GM19324 (cell line): Measurements from ENCODE around the gene FAM78B.

Experiments
- ATAC-seq: cut with Tn5 transposase; IDR thresholded peaks from one replicate; pipeline ENCODE4 v1.9.1; 2021; ENCODE audit warnings: mild to moderate bottlenecking, moderate library complexity; ENCODE audit not compliant: unreplicated experiment, low FRiP score

The FAM78B gene

DNA sequence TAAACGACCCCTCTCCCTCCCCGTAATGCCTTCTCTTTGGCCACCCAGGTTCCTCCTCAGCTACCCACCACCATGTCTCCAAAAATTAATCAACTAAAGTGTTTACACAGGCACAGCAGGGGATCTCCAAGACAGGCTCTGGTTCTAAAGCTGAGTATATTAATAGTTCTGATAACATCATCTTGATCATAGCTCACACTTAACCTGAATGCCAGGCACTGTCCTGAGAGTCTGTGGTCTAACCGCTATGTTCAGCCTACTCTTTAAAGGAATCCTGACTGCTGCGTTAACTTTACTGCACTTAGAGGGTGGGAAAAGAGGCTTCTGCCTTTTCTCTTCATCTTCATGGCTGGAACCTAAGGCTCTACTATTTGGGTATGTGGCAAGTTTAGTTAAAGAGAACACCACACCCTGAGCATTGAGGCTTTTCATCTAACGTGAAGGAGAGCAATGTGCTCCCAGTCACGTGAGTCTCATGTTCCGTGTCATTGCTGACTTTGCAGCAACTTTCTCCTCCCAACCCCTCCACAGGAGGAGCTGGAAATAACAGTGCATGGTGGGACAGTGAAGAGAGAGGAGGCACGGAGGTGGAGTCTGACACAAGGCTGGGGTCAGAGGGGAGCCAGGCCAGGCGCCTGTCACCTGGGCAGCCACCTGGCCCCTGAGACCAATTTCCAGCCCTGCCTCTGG lies 86.4 kb downstream of the FAM78B start:
- ATAC-seq, result no peak

GRCh38 chr1:166079276-166079675 lies 87.5 kb downstream of the FAM78B start:
- no peak for ATAC-seq

DNA sequence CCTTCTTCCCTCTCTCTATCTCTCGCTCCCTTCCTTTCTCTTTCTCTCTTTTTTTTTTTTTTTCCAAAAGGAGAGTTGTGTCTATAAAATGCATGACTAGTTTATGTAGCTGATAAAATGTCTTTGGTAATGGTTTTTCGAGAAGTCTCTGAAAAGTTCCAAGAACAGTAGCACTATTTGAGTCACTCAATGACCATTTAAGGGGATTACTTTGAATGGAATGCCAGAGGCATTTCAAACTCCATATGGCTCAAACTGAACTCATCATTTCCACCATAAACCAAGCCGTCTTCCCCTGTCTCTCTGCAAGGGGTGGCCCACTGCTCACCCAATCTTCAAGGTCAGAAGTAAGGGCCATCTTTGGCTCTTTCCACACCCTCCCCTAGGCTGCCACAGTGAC lies 93.3 kb downstream of the FAM78B start:
- no peak for ATAC-seq

DNA sequence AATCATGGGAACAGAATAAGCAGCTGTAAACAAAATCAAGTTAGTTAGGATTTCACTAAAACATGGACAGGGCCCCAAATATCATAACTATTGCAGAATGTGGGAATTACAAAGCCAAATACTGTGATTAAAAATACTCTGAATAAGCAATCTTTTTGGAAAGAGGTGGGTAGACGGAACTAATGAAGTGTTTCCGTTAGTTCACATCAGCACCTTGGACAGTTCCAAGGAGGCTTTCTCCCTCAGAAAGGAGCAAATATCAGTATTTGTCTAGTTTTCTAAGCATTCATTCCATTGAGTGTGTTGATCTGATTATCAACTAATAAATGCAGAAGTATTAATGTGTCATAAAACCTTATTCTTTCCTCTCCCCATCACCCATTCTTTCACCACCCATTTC lies 97.4 kb downstream of the FAM78B start:
- ATAC-seq, result no peak

- ATAC-seq, result no peak
Measured at GRCh38 chr1:166066107-166066506, 100.7 kb downstream of the FAM78B start.

DNA sequence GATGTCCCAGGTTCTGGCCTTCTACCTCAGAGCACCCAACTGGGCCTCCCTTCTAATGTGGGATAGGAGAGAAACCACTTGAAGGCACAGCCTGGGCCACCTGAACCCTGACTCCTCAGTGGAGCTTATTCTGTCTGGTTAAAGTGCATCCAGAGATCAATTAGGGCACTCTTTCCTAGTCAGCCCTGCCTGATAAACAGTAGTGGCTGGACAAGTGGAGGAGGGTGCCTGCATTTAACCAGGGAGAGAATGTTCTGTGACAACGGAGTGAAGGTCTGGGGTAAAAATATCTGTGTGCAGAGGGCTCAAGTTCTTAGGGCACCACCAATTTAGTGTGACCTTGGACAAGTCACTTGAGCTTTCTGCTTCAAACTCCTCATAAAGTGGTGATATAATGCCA lies 101.8 kb downstream of the FAM78B start:
- ATAC-seq, result no peak

- ATAC-seq, result no peak
Measured at GRCh38 chr1:166064313-166064926, 102.4 kb downstream of the FAM78B start.

DNA sequence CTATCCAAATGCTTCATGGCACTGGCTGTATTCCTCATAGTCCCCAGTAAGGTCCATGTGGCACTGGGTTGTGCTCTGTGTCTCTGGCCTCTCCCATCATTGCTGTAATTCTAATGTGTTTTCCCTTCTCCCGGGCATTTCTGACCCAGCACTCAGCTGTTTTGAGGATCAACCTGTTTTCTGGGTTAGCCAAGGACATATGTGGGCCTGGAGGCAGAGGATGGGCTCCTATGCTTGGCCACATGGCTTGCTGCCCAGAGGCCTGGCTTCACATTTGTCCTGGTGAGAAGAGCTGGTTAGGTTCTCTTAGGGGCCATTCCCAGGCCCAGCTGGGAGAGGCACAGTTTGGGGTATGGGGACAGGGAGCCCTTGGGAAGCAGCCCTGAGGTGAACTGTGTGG lies 103.1 kb downstream of the FAM78B start:
- no peak for ATAC-seq

DNA sequence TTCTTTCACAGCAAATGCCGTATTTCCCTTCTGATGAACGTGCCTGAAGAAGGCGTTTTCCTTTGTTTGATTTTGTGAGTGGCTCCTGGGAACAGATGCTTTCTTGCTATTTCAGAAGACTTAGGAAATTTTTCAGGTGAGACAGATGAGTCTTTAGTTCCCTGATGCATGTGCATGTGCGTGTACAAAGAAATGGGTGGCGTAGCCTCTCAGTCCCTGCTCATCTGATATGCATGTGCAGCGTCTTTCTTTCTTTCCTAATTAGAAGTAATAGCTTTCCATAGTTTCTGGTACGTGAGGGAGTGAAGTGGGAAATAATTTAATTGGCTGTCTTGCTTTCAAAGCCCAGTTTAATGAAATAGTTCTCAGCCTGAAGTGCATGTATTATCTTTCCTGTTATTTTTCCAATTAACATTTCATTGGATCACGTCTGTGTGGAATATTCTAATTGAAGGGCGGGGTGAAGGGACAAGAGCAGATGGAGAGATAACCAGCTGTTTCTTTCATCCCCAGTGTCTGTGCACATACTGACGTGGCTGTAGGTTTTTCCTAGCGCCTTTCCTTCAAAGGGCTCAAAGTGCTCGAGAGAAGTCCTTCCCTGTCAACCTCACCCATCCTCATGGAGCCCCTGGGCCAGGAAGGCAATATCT lies 104.3 kb downstream of the FAM78B start:
- ATAC-seq, result no peak

GRCh38 chr1:166057650-166058049 lies 109.2 kb downstream of the FAM78B start:
- no peak for ATAC-seq

- no peak for ATAC-seq
Measured at GRCh38 chr1:166053395-166053794, 113.4 kb downstream of the FAM78B start.

DNA sequence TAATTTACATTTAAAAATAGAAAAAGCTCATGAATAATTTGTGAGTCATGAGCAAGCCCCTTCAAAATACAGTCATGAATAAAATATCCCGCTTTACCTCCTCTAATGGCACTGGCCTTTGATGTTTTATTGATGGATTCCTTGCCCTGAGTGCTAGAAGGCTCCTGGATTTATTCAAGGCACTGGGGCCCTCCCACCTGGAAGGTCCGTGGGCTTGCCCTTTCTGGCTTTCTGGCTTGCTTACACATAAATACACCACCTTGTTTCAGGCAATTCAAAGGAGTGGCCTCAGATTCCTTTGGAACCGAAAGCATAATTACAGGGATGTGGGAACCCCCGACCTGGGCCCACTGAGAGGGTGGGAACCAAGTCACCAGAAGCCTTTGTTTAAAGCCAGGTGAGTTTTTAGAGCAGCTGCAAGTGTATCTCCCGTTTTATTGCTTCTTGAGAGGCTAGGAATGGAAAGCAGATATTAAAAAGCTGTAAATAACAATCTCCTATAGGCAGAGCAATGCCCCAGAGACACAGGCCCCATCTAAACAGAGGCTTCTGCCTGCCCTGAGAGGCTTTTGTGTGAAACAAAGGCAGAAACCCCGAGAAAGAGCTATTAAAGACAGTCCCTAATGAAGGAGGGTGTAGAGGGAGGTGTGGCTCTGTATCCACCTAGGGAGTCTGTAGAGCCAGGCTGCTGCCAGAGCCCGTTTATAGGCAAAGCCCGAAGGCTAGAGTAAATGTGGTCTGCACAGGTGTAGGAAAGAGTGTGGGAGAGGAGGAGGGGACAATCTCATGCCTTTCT lies 126.4 kb downstream of the FAM78B start:
- ATAC-seq, result no peak

- ATAC-seq, result no peak
Measured at GRCh38 chr1:166039436-166040201, 127.2 kb downstream of the FAM78B start.

DNA sequence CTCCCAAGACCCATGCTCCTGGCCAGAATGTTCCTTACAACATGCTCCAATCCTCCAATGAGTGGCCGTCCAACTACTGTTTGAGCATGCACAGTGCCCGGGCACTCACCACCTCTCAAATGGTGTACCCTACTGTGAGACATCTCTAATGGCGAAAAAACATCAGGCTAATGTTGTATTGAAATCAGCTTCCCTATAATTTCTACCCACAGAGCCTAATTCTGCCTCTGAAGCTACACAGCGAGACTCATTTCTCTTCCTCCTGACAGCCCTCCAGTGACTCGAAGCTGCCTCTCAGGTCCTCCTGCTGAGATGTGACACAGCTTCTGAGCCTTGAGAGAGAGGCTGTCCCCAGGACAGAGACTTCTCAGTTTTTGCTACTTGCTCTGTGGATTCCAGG lies 130.7 kb downstream of the FAM78B start:
- ATAC-seq, result no peak

DNA sequence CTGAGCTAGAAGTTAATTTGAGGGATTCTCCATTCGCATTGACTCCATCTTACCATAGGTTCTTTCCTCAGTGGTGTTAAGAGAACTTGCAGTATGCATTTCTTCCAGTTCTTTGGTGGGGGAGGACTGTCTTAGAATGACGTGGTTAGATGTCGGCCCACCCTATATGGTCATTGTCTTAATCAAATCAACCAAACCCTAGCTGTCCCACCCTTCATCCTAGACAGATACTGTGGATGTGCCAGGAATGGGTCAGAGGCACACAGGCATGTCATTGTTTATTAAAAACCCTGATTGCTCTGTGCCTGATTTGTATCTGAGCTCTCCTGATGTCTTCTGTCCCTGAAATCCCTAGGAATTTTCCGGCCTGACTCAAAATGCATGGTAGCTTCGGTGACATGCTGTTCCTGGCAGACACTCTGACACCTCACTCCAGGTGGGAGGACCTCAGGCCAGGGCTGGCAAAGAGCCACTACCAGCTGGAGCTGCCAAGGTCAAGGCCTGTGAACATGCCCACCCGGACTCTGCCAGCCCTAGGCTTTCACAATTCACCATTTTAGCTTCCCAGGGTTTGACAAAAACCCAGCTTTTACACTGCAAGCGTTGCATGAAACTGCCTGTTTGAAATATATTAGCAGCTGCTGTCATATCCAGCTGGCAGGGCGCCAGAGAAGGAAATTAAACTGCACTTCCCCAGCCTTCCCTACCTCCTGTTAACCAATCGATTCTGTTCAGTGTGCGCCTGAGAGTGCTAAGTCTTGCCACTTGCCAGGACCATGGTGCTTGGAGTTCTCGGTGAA lies 134.0 kb downstream of the FAM78B start:
- no peak for ATAC-seq

GRCh38 chr1:166031932-166032571 lies 134.7 kb downstream of the FAM78B start:
- no peak for ATAC-seq

DNA sequence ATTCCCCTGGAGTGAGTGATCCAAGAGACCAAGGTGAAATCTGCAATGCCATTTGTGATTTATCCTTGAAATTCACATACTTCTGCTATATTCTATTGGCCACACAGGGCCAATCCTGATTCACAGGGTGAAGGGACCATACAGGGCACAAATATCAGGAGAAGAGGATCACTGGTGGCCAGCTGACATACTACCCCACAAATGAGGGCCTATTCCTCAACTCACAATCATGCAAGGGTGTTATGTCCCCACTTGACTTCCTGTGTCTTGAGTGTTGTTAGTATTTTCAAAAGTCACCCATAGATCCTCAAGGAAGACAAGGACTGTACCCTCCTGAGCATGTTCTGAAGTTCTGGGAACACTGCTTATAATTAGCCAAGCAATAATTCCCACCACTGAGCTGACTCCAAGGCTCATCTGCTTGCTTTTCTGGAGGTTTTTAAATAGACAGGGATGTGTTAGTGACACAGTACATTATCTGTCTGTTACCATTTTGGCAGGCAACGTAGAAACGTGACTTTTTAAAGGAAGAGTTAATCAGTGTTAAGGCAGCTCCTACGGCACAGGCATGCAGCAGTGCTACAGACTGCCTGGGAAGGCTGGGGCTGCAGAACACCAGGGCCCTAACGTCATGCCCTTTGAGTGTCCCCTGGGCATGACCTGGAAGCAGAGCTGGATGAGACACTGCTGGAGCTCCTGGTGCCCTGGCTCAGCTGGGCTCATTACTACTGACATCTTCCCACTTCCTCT lies 137.4 kb downstream of the FAM78B start:
- no peak for ATAC-seq

- no peak for ATAC-seq
Measured at GRCh38 chr1:166026555-166026954, 140.2 kb downstream of the FAM78B start.
